IMR-90 (cell line): Measurements from ENCODE around the gene MED17. TPM values are rescaled to one million over a fixed set of nuclear protein-coding genes. Genes with fewer than 3 reads are reported as not detected.

Experiments
- ATAC-seq: fragments of 200-7000 bp; cut with Tn5 transposase; 2 replicates; pipeline ENCODE4 v1.9.1; 2020; ENCODE audit warnings: low read depth, mild to moderate bottlenecking, moderate library complexity
- BruUV-seq: library from RNA; stranded (reverse); fragments of 400-500 nt; replicated peaks from 2 replicates; lab custom pipeline; 2021; lab: Mats Ljungman, UMichigan
- CTCF ChIA-PET: fragments of 300-600 bp; formaldehyde crosslinking; extraction: SDS; loops from one replicate; lab custom pipeline; 2021; ENCODE audit warnings: antibody characterized with exemption; lab: Yijun Ruan, JAX
- POLR2A ChIA-PET: fragments of 300-600 bp; sonication (Branson Sonifier 250); formaldehyde crosslinking; loops from one replicate; lab custom pipeline; 2022; ENCODE audit warnings: antibody characterized with exemption; ENCODE audit not compliant: unreplicated experiment; lab: Charles Lee
- DNase-seq: peaks from one replicate; pipeline ENCODE4 v3.0.0; 2013
- H2AFZ ChIP-seq: replicated peaks from 2 replicates; pipeline ENCODE3; 2013; ENCODE audit warnings: low read length, mild to moderate bottlenecking; ENCODE audit not compliant: poor library complexity
- H2AK5ac ChIP-seq: 2 replicates; pipeline ENCODE4 v1.6.1; 2013; ENCODE audit warnings: low read depth, low read length, inconsistent platforms
- H2AK9ac ChIP-seq: replicated peaks from 2 replicates; pipeline ENCODE3; 2013; ENCODE audit warnings: mild to moderate bottlenecking, low read depth, low read length, moderate library complexity; ENCODE audit not compliant: poor library complexity
- H2BK120ac ChIP-seq: 2 replicates; pipeline ENCODE4 v1.6.1; 2013; ENCODE audit warnings: low read depth, low read length, inconsistent platforms
- H2BK15ac ChIP-seq: 3 replicates; pipeline ENCODE4 v1.6.1; 2013; ENCODE audit warnings: low read depth, low read length, inconsistent platforms
- H2BK20ac ChIP-seq: 2 replicates; pipeline ENCODE4 v1.6.1; 2013; ENCODE audit warnings: low read depth, mild to moderate bottlenecking, inconsistent platforms, low read length, moderate library complexity
- H2BK5ac ChIP-seq: 2 replicates; pipeline ENCODE4 v1.6.1; 2013; ENCODE audit warnings: mild to moderate bottlenecking, low read depth, low read length, inconsistent platforms; ENCODE audit not compliant: poor library complexity, severe bottlenecking
- H3K14ac ChIP-seq: replicated peaks from 2 replicates; pipeline ENCODE4 v1.6.1; 2013; ENCODE audit warnings: low read depth, low read length, inconsistent platforms
- H3K18ac ChIP-seq: 2 replicates; pipeline ENCODE4 v1.6.1; 2013; ENCODE audit warnings: low read depth, low read length, control low read depth
- H3K23ac ChIP-seq: 2 replicates; pipeline ENCODE4 v1.6.1; 2013; ENCODE audit warnings: low read depth, low read length, inconsistent platforms
- H3K27ac ChIP-seq: 2 replicates; pipeline ENCODE4 v1.5.1; 2013; ENCODE audit warnings: mild to moderate bottlenecking, control low read depth, low read length; ENCODE audit not compliant: insufficient read depth
- H3K27me3 ChIP-seq: 2 replicates; pipeline ENCODE4 v1.6.1; 2013; ENCODE audit warnings: low read length; ENCODE audit not compliant: control insufficient read depth, insufficient read depth
- H3K36me3 ChIP-seq: 2 replicates; pipeline ENCODE4 v1.6.1; 2013; ENCODE audit warnings: low read length, mixed read lengths; ENCODE audit not compliant: control insufficient read depth, insufficient read depth
- H3K4ac ChIP-seq: 2 replicates; pipeline ENCODE4 v1.6.1; 2013; ENCODE audit warnings: low read depth, low read length, inconsistent platforms
- H3K4me1 ChIP-seq: 2 replicates; pipeline ENCODE4 v1.6.1; 2013; ENCODE audit warnings: low read length, mixed read lengths; ENCODE audit not compliant: control insufficient read depth, insufficient read depth
- H3K4me2 ChIP-seq: 2 replicates; pipeline ENCODE4 v1.6.1; 2013; ENCODE audit warnings: low read depth, mild to moderate bottlenecking, control low read depth, low read length, moderate library complexity
- H3K4me3 ChIP-seq: 2 replicates; pipeline ENCODE4 v1.5.1; 2013; ENCODE audit warnings: low read depth, mild to moderate bottlenecking, control low read depth, low read length, moderate library complexity; ENCODE audit not compliant: insufficient read depth
- H3K56ac ChIP-seq: 2 replicates; pipeline ENCODE4 v1.6.1; 2013; ENCODE audit warnings: low read length, inconsistent platforms; ENCODE audit not compliant: insufficient read depth; ENCODE audit errors: extremely low read depth
- H3K79me1 ChIP-seq, 2 experiments: 2 replicates each; pipeline ENCODE4 v1.6.1; 2013; ENCODE audit warnings: low read length in 2 of 2, inconsistent platforms in 1 of 2, low read depth in 1 of 2
- H3K9ac ChIP-seq: 2 replicates; pipeline ENCODE4 v1.6.1; 2013; ENCODE audit warnings: low read depth, low read length, control low read depth
- H3K9me1 ChIP-seq: 2 replicates; pipeline ENCODE4 v1.6.1; 2013; ENCODE audit warnings: low read length, inconsistent platforms; ENCODE audit not compliant: insufficient read depth
- H3K9me3 ChIP-seq: 2 replicates; pipeline ENCODE4 v1.6.1; 2013; ENCODE audit warnings: low read length; ENCODE audit not compliant: control insufficient read depth, insufficient read depth
- H4K20me1 ChIP-seq: 2 replicates; pipeline ENCODE4 v1.6.1; 2013; ENCODE audit warnings: low read length, inconsistent platforms; ENCODE audit not compliant: insufficient read depth
- H4K5ac ChIP-seq: 2 replicates; pipeline ENCODE4 v1.6.1; 2013; ENCODE audit warnings: mild to moderate bottlenecking, low read depth, low read length, control low read depth
- H4K8ac ChIP-seq, 2 experiments: 2 replicates each; pipeline ENCODE4 v1.6.1; 2013; ENCODE audit warnings: low read depth in 2 of 2, low read length in 2 of 2, control low read depth in 1 of 2, inconsistent platforms in 1 of 2
- H4K91ac ChIP-seq: 2 replicates; pipeline ENCODE4 v1.6.1; 2013; ENCODE audit warnings: low read depth, low read length, inconsistent platforms; ENCODE audit not compliant: insufficient read depth
- BHLHE40 ChIP-seq: fragments of 150-350 bp; IDR thresholded peaks from 2 replicates; pipeline ENCODE4 v1.6.1; 2016; ENCODE audit warnings: mild to moderate bottlenecking, low read depth, low read length
- CEBPB ChIP-seq: IDR thresholded peaks from 2 replicates; pipeline ENCODE4 v1.6.1; 2012; ENCODE audit warnings: low read depth, low read length, improper control_type of control experiment
- CHD1 ChIP-seq: IDR thresholded peaks from 2 replicates; pipeline ENCODE4 v1.6.1; 2012; ENCODE audit warnings: low read depth, low read length, improper control_type of control experiment
- FOS ChIP-seq: fragments of 150-350 bp; IDR thresholded peaks from 2 replicates; pipeline ENCODE4 v1.6.1; 2016; ENCODE audit warnings: low read depth, low read length
- MAFK ChIP-seq: IDR thresholded peaks from 2 replicates; pipeline ENCODE4 v1.6.1; 2012; ENCODE audit warnings: low read depth, low read length, improper control_type of control experiment
- MAZ ChIP-seq: IDR thresholded peaks from 2 replicates; pipeline ENCODE4 v1.6.1; 2012; ENCODE audit warnings: low read depth, mild to moderate bottlenecking, low read length, improper control_type of control experiment, moderate library complexity, borderline replicate concordance
- MXI1 ChIP-seq: IDR thresholded peaks from 2 replicates; pipeline ENCODE4 v1.6.1; 2012; ENCODE audit warnings: low read depth, mild to moderate bottlenecking, low read length, moderate library complexity, borderline replicate concordance
- NFE2L2 ChIP-seq: fragments of 150-350 bp; IDR thresholded peaks from 2 replicates; pipeline ENCODE4 v1.6.1; 2016; ENCODE audit warnings: low read depth, mild to moderate bottlenecking, low read length
- POLR2A ChIP-seq: IDR thresholded peaks from 2 replicates; pipeline ENCODE4 v1.6.1; 2012; ENCODE audit warnings: mild to moderate bottlenecking, low read depth, low read length
- RAD21 ChIP-seq: IDR thresholded peaks from 2 replicates; pipeline ENCODE4 v1.6.1; 2012; ENCODE audit warnings: low read length, improper control_type of control experiment
- RCOR1 ChIP-seq: IDR thresholded peaks from 2 replicates; pipeline ENCODE4 v1.6.1; 2012; ENCODE audit warnings: mild to moderate bottlenecking, low read length, improper control_type of control experiment; ENCODE audit not compliant: insufficient replicate concordance
- RFX5 ChIP-seq: IDR thresholded peaks from 2 replicates; pipeline ENCODE4 v1.8.0; 2012; ENCODE audit warnings: low read depth, mild to moderate bottlenecking, low read length, moderate library complexity
- SMC3 ChIP-seq: fragments of 150-350 bp; IDR thresholded peaks from 2 replicates; pipeline ENCODE4 v1.6.1; 2016; ENCODE audit warnings: low read depth, mild to moderate bottlenecking, antibody characterized with exemption, low read length, moderate library complexity
- USF2 ChIP-seq: fragments of 150-350 bp; IDR thresholded peaks from 2 replicates; pipeline ENCODE4 v1.6.1; 2017; ENCODE audit warnings: mild to moderate bottlenecking, antibody characterized with exemption, low read length, low read depth
- whole genome bisulfite sequencing, 2 experiments: methylation state at CpG; one replicate each; pipeline versions ENCODE4 v1.1.5 to v1.1.7; 2013; ENCODE audit warnings: missing lambda C conversion rate in 2 of 2; ENCODE audit not compliant: insufficient read length in 1 of 2; ENCODE audit errors: extremely low coverage in 2 of 2; 5-methylcytosine and 5-hydroxymethylcytosine counted together
- dilution Hi-C: fragments of 300-500 bp; cut with HindIII; formaldehyde crosslinking; loops from one replicate; pipeline ENCODE4 v1.14.3; 2018; ENCODE audit warnings: low sequenced_read_pairs; ENCODE audit not compliant: unreplicated experiment
- in situ Hi-C: fragments of 300-500 bp; cut with MboI; formaldehyde crosslinking; loops from 3 replicates; pipeline ENCODE4 v1.14.3; 2019; ENCODE audit warnings: low sequenced_read_pairs, inconsistent platforms, mixed read lengths
- intact Hi-C: fragments of 100-400 bp; cut with micrococcal nuclease; formaldehyde crosslinking; loops from 2 replicates; pipeline ENCODE4 v1.10.0; 2022
- polyA plus RNA-seq, 3 experiments: library from polyadenylated mRNA; depleted of rRNA; stranded (reverse); fragments of >200 nt; gene quantifications; 2 replicates each; pipeline ENCODE4 v1.2.3, GENCODE V29; 2012; ENCODE audit warnings: low replicate concordance in 1 of 3
- total RNA-seq: library from RNA; depleted of rRNA; stranded (reverse); fragments of >200 nt; gene quantifications from 2 replicates; pipeline ENCODE4 v1.2.3, GENCODE V29; 2012
- TF ChIP-seq, protein P1 (sequence below): conservative IDR thresholded peaks from 2 replicates; pipeline ENCODE4 v1.5.1; 2012; ENCODE audit warnings: mild to moderate bottlenecking, low read depth, low read length, improper control_type of control experiment
- TF ChIP-seq, protein P2 (sequence below): fragments of 150-350 bp; IDR thresholded peaks from 2 replicates; pipeline ENCODE4 v1.6.1; 2016; ENCODE audit warnings: low read depth, mild to moderate bottlenecking, low read length, moderate library complexity, borderline replicate concordance

Gene MED17
- total and polyA plus RNA-seq, 2 of the 4 experiments (the other 2 are of a cell fraction), result 20.0 to 23.3 TPM

GRCh38 chr11:93842461-93842860 is 58.4 kb downstream of the MED17 start:
- Histone ChIP-seq H4K91ac (no peak overlapping the region), H3K27ac (no peak overlapping the region), H4K20me1 (no peaks in the 10 kb centered on the region), H3K14ac (no peak overlapping the region), H3K4me2 (no peak overlapping the region), H2BK20ac (no peak overlapping the region), H3K4ac (no peak overlapping the region), H4K5ac (no peak overlapping the region), H2AK9ac (no peak overlapping the region), H2AK5ac (no peak overlapping the region), H2BK5ac (no peak overlapping the region), H3K18ac (no peak overlapping the region), H3K36me3 (no peaks in the 10 kb centered on the region), H3K4me3 (no peak overlapping the region), H3K4me1 (peaks cover 8% of the 10 kb centered on the region), H3K9ac (no peak overlapping the region), H3K79me1 (no peaks in the 10 kb centered on the region), H2BK120ac (no peak overlapping the region), H3K9me3 (no peaks in the 10 kb centered on the region), H3K27me3 (no peaks in the 10 kb centered on the region), H3K56ac (no peak overlapping the region), H3K9me1 (peaks cover 3% of the 10 kb centered on the region; the same call in 1 of the 2 replicates), H3K23ac (no peak overlapping the region), H4K8ac (no peak overlapping the region), H2BK15ac (no peak overlapping the region), H2AFZ (no peak overlapping the region)
- POLR2A ChIA-PET, result no interaction called here
- WGBS, 2 experiments, result 0% methylated on average over 1 of the region's 6 CpGs; no CpG with 5 or more reads in 1 of the 2 experiments
- no TSS peak for BruUV-seq
- no peak for TF ChIP-seq POLR2A
- no peak for TF ChIP-seq USF2
- no peak for TF ChIP-seq MAZ
- no peak for TF ChIP-seq MAFK
- no peak for TF ChIP-seq CEBPB
- no peak for TF ChIP-seq CHD1
- TF ChIP-seq RAD21, result no peak
- no peak for TF ChIP-seq RFX5
- no peak for TF ChIP-seq BHLHE40
- TF ChIP-seq, protein P1, sequence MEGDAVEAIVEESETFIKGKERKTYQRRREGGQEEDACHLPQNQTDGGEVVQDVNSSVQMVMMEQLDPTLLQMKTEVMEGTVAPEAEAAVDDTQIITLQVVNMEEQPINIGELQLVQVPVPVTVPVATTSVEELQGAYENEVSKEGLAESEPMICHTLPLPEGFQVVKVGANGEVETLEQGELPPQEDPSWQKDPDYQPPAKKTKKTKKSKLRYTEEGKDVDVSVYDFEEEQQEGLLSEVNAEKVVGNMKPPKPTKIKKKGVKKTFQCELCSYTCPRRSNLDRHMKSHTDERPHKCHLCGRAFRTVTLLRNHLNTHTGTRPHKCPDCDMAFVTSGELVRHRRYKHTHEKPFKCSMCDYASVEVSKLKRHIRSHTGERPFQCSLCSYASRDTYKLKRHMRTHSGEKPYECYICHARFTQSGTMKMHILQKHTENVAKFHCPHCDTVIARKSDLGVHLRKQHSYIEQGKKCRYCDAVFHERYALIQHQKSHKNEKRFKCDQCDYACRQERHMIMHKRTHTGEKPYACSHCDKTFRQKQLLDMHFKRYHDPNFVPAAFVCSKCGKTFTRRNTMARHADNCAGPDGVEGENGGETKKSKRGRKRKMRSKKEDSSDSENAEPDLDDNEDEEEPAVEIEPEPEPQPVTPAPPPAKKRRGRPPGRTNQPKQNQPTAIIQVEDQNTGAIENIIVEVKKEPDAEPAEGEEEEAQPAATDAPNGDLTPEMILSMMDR, result no peak
- no peak for TF ChIP-seq FOS
- TF ChIP-seq MXI1, result no peak
- TF ChIP-seq RCOR1, result no peak
- TF ChIP-seq, protein P2, sequence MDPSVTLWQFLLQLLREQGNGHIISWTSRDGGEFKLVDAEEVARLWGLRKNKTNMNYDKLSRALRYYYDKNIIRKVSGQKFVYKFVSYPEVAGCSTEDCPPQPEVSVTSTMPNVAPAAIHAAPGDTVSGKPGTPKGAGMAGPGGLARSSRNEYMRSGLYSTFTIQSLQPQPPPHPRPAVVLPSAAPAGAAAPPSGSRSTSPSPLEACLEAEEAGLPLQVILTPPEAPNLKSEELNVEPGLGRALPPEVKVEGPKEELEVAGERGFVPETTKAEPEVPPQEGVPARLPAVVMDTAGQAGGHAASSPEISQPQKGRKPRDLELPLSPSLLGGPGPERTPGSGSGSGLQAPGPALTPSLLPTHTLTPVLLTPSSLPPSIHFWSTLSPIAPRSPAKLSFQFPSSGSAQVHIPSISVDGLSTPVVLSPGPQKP, result no peak
- no peak for TF ChIP-seq SMC3
- TF ChIP-seq NFE2L2, result no peak
- CTCF ChIA-PET, result no interaction called here
- intact Hi-C loops (no loop called here), in situ Hi-C loops (no loop called here), dilution Hi-C loops (no loop called here)
- ATAC-seq, result peak; percentile 33
- peak; percentile 71 for DNase-seq
